ENCODE results near the gene RBM47. TPM values are rescaled to one million over a fixed set of nuclear protein-coding genes. Genes with fewer than 3 reads are reported as not detected.

Gene RBM47
- total RNA-seq, 1 donor, result 2.2 TPM

GRCh38 chr4:40427128-40427527 is 202.5 kb downstream of the RBM47 start:
- Histone ChIP-seq H3K4me3 (ENCODE audit: insufficient read depth, low read length) (no peak overlapping the region), H3K4me1 (ENCODE audit: insufficient read depth, low read length) (no peaks in the 10 kb centered on the region), H3K27me3 (ENCODE audit: insufficient read depth, low read length) (no peaks in the 10 kb centered on the region), H3K9me3 (ENCODE audit: low read depth, low read length) (no peaks in the 10 kb centered on the region), H3K4me2 (ENCODE audit: insufficient read depth, low read length) (no peak overlapping the region), H4K20me1 (ENCODE audit: insufficient read depth, low read length) (no peaks in the 10 kb centered on the region), H3K27ac (ENCODE audit: low read depth, low read length) (no peak overlapping the region), H3K79me2 (ENCODE audit: insufficient read depth, low read length) (no peaks in the 10 kb centered on the region), H3K36me3 (ENCODE audit: insufficient read depth, low read length) (no peaks in the 10 kb centered on the region), H2AFZ (ENCODE audit: low read length) (no peak overlapping the region)
- no peak for DNase-seq (ENCODE audit: insufficient read length, low spot score, missing footprints)
- TF ChIP-seq CTCF (IDR thresholded peaks at IDR 0.05; ENCODE audit: extremely low read depth, low read depth, low read length), result no peak

- H3K27ac ChIP-seq (ENCODE audit: low read depth, low read length), result no peak overlapping the region
- H3K27me3 ChIP-seq (ENCODE audit: insufficient read depth, low read length), result no peaks in the 10 kb centered on the region
- no peaks in the 10 kb centered on the region for H3K79me2 ChIP-seq (ENCODE audit: insufficient read depth, low read length)
- H3K4me2 ChIP-seq (ENCODE audit: insufficient read depth, low read length), result no peak overlapping the region
- no peak for TF ChIP-seq CTCF (IDR thresholded peaks at IDR 0.05; ENCODE audit: extremely low read depth, low read depth, low read length)
- DNase-seq (ENCODE audit: insufficient read length, low spot score, missing footprints), result no peak
- no peaks in the 10 kb centered on the region for H3K4me1 ChIP-seq (ENCODE audit: insufficient read depth, low read length)
- no peaks in the 10 kb centered on the region for H3K36me3 ChIP-seq (ENCODE audit: insufficient read depth, low read length)
- H4K20me1 ChIP-seq (ENCODE audit: insufficient read depth, low read length), result no peaks in the 10 kb centered on the region
- H3K9me3 ChIP-seq (ENCODE audit: low read depth, low read length), result no peaks in the 10 kb centered on the region
- H3K4me3 ChIP-seq (ENCODE audit: insufficient read depth, low read length), result no peak overlapping the region
- no peak overlapping the region for H2AFZ ChIP-seq (ENCODE audit: low read length)
Measured at GRCh38 chr4:40425799-40426574, 203.7 kb downstream of the RBM47 start.

DNA sequence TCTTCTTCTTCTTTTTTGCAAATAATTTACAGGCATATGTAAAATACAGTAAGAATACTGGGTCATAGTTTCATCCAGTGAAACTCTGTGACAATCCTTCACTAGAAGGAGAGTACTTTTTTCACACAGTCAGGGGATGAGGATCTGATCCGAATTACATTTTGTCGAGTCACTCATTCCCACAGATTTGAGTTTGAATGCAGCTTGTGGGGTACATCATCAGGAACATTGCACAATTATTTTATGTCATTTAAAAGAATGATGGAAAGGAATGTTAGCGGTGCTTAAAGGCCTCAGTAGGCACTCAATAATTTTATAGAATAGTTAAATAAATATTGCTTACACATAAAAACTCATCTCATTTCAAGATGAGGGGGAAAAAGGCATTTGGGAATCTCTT is 205.9 kb downstream of the RBM47 start:
- H3K27ac ChIP-seq (ENCODE audit: low read depth, low read length), result no peak overlapping the region
- no peaks in the 10 kb centered on the region for H3K4me1 ChIP-seq (ENCODE audit: insufficient read depth, low read length)
- H4K20me1 ChIP-seq (ENCODE audit: insufficient read depth, low read length), result no peaks in the 10 kb centered on the region
- peak; percentile 55 for DNase-seq (ENCODE audit: insufficient read length, low spot score, missing footprints)
- H3K4me2 ChIP-seq (ENCODE audit: insufficient read depth, low read length), result no peak overlapping the region
- H2AFZ ChIP-seq (ENCODE audit: low read length), result no peak overlapping the region
- TF ChIP-seq CTCF (IDR thresholded peaks at IDR 0.05; ENCODE audit: extremely low read depth, low read depth, low read length), result no peak
- no peaks in the 10 kb centered on the region for H3K79me2 ChIP-seq (ENCODE audit: insufficient read depth, low read length)
- no peaks in the 10 kb centered on the region for H3K9me3 ChIP-seq (ENCODE audit: low read depth, low read length)
- no peaks in the 10 kb centered on the region for H3K36me3 ChIP-seq (ENCODE audit: insufficient read depth, low read length)
- no peaks in the 10 kb centered on the region for H3K27me3 ChIP-seq (ENCODE audit: insufficient read depth, low read length)
- H3K4me3 ChIP-seq (ENCODE audit: insufficient read depth, low read length), result no peak overlapping the region

DNA sequence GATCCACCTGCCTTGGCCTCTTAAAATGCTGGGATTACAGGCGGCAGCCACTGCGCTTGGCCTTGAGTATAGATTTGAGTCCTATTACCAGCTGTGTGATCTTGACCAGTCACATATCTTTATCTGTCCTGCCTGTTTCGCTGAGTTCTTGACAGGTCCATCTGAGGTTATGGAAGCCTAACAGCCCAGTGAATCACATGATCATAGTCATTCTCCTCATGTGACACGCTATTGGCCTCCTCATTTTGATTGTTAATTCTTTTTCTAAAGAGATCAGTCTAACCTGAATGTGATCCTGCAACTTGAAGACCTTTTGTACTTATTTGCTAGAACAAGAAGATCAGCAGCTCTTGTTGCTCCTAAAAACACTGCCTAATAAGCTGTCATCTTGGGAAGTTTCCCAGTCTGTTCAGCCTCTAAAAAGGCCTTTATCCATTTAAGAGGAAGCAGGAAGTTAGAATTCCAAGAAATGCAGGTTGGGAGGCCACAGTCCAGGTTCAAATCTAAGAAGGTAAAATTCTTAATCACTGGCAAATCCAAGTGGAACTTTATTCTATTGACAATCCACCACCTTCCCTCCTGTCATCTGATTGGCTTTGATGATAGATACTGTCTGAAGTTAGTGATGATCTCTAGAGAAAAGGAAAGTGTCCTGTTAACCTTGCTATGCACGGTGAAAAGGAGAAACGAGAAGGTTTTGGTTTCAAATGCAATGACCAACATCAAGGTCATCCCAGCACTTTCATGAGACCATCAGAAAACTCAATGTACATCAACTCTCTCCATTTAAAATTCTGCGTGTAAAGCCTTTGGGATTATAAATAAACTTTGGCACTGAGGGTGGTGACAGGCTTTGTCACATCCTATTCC is 207.6 kb downstream of the RBM47 start:
- no peak overlapping the region for H3K4me3 ChIP-seq (ENCODE audit: insufficient read depth, low read length)
- H4K20me1 ChIP-seq (ENCODE audit: insufficient read depth, low read length), result no peaks in the 10 kb centered on the region
- no peaks in the 10 kb centered on the region for H3K79me2 ChIP-seq (ENCODE audit: insufficient read depth, low read length)
- H3K4me2 ChIP-seq (ENCODE audit: insufficient read depth, low read length), result no peak overlapping the region
- no peak overlapping the region for H3K27ac ChIP-seq (ENCODE audit: low read depth, low read length)
- H3K9me3 ChIP-seq (ENCODE audit: low read depth, low read length), result no peaks in the 10 kb centered on the region
- H3K4me1 ChIP-seq (ENCODE audit: insufficient read depth, low read length), result no peaks in the 10 kb centered on the region
- H3K36me3 ChIP-seq (ENCODE audit: insufficient read depth, low read length), result no peaks in the 10 kb centered on the region
- no peak for TF ChIP-seq CTCF (IDR thresholded peaks at IDR 0.05; ENCODE audit: extremely low read depth, low read depth, low read length)
- H3K27me3 ChIP-seq (ENCODE audit: insufficient read depth, low read length), result no peaks in the 10 kb centered on the region
- H2AFZ ChIP-seq (ENCODE audit: low read length), result no peak overlapping the region
- no peak for DNase-seq (ENCODE audit: insufficient read length, low spot score, missing footprints)
